H1 (cell line): Measurements from ENCODE around the gene SEL1L3. TPM values are rescaled to one million over a fixed set of nuclear protein-coding genes. Genes with fewer than 3 reads are reported as not detected.

ENCODE experiments used
- KDM4A ChIP-seq: IDR thresholded peaks from one replicate; pipeline ENCODE4 v1.7.1; 2012; ENCODE audit warnings: low read depth, mild to moderate bottlenecking, moderate library complexity, low read length, inconsistent platforms; ENCODE audit not compliant: severe bottlenecking
- USF2 ChIP-seq: IDR thresholded peaks from 2 replicates; pipeline ENCODE4 v1.6.1; 2011; ENCODE audit warnings: low read length, improper control_type of control experiment
- YY1 ChIP-seq: IDR thresholded peaks from 2 replicates; pipeline ENCODE4 v1.6.1; 2011; ENCODE audit warnings: low read depth, mild to moderate bottlenecking, low read length
- polyA plus RNA-seq, 7 experiments: library from polyadenylated mRNA; depleted of rRNA in 3 of 7; stranded (reverse) in 5 of 7; unstranded in 2 of 7; fragments of >200 nt in 5 of 7; fragments of 200-250 nt in 2 of 7; gene quantifications; 1 replicate in 5 of 7; 2 replicates in 1 of 7; 4 replicates in 1 of 7; pipeline versions ENCODE4 v1.2.1 to v1.2.3, GENCODE V29; 2011 to 2013; ENCODE audit warnings: missing spikeins in 2 of 7, mixed read lengths in 2 of 7
- total RNA-seq: library from RNA; stranded (reverse); fragmentation: NEBNext Ultra II Directional; extraction: Animal tissue kit (Norgen Biotek cat#: 25700); gene quantifications from 2 replicates; pipeline ENCODE4 v1.2.1, GENCODE V29; 2021

SEL1L3 gene
- total and polyA plus RNA-seq, 2 of the 8 experiments (the other 6 are each of a cell fraction or from before 2014, with no cell fraction given) = 18.2 to 54.0 TPM

GRCh38 chr4:25728886-25729285 is 133.9 kb downstream of the SEL1L3 start (continued):
- TF ChIP-seq USF2 (no peak), YY1 (no peak), KDM4A (no peak)
